Measurements from ENCODE around the gene FLII. TPM values are rescaled to one million over a fixed set of nuclear protein-coding genes. Genes with fewer than 3 reads are reported as not detected.

Gene FLII
- total RNA-seq, 1 donor from 2014 or later, result 183 TPM

DNA sequence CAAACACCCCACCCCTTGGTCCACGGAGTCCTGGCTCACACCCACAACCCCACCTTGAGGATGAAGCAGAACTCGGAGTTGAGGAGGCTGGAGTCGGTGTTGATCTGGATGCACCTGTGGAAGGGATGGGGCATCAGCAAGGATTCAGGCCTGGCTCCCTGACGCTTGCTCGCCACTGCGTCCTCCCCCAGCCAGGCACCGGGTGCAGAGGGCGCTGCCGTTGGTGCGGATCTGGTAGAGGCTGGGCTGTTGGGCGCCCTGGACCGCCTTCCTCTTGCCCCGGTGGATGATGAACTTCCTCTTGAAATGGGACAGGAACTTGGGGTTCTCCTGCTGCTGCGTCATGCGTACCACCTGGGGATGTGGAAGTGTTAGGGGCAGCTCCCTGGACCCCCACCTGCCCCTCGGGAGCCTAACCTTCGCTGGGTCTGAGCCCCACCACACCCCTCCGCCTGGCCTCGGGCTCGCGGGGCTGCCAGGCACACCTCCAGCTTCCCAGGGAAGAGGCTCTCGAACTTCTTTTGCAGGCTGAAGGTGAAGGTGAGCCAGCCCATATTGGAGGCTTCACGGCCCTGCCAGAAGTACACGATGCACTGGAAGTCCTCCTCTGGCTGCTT lies 12.3 kb downstream of the FLII start:
- peaks cover 2% of the 10 kb centered on the region for H3K27me3 Mint-ChIP-seq (ENCODE audit: low read depth)

DNA sequence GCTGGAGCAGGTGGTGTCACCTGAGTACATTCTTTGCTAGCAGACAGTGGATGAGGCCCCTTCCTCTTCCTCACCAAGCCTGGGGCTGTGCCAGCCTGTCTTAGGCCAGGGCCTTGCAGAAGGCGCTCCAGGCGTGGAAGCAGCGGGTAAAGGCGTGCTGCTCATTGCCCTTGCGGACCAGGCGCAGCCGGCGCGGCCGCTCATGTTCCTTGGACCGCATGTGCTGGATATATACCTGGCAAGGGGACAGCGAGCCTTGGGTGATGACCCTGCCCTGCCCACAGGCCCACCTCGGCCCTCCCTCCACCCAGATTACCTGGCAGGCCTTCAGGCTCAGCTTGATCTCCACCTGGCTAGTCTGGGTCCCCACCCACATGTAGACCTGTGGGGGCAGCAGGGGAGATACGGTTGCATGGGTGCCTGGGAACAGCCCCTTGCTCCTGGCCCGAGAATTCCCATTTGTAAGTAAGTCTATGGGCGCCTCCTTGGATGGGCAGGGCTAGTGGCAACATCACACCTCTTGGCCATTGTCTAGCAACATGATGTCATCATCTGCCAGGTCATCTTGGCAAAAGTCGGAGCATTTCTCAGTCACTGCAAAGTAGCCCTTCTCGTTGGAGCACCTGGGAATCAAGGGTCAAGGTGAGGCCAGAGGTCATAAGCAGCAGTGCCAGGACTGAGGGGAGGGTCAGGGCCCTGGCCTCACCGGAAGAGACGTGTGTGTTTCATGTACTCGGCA lies 13.3 kb downstream of the FLII start:
- Mint-ChIP-seq H3K4me3 (no peak overlapping the region), H3K27ac (ENCODE audit: unreplicated experiment) (no peak overlapping the region), H3K4me1 (peaks cover 4% of the 10 kb centered on the region), H3K27me3 (ENCODE audit: low read depth) (peaks cover 2% of the 10 kb centered on the region), H3K9me3 (no peaks in the 10 kb centered on the region), H3K36me3 (ENCODE audit: low read depth) (peaks cover 2% of the 10 kb centered on the region)
- no peak for DNase-seq (ENCODE audit: low read depth, low spot score)
- TF ChIP-seq, protein P1, sequence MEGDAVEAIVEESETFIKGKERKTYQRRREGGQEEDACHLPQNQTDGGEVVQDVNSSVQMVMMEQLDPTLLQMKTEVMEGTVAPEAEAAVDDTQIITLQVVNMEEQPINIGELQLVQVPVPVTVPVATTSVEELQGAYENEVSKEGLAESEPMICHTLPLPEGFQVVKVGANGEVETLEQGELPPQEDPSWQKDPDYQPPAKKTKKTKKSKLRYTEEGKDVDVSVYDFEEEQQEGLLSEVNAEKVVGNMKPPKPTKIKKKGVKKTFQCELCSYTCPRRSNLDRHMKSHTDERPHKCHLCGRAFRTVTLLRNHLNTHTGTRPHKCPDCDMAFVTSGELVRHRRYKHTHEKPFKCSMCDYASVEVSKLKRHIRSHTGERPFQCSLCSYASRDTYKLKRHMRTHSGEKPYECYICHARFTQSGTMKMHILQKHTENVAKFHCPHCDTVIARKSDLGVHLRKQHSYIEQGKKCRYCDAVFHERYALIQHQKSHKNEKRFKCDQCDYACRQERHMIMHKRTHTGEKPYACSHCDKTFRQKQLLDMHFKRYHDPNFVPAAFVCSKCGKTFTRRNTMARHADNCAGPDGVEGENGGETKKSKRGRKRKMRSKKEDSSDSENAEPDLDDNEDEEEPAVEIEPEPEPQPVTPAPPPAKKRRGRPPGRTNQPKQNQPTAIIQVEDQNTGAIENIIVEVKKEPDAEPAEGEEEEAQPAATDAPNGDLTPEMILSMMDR (conservative IDR thresholded peaks at IDR 0.05), result no peak

More for the DNA sequence above, 12.3 kb downstream of the FLII start:
- Mint-ChIP-seq H3K36me3 (ENCODE audit: low read depth) (peaks cover 2% of the 10 kb centered on the region), H3K4me3 (no peak overlapping the region), H3K4me1 (peaks cover 4% of the 10 kb centered on the region), H3K27ac (ENCODE audit: unreplicated experiment) (no peak overlapping the region), H3K9me3 (no peaks in the 10 kb centered on the region)
- TF ChIP-seq, protein P1 (conservative IDR thresholded peaks at IDR 0.05), result no peak
- no peak for DNase-seq (ENCODE audit: low read depth, low spot score)

DNA sequence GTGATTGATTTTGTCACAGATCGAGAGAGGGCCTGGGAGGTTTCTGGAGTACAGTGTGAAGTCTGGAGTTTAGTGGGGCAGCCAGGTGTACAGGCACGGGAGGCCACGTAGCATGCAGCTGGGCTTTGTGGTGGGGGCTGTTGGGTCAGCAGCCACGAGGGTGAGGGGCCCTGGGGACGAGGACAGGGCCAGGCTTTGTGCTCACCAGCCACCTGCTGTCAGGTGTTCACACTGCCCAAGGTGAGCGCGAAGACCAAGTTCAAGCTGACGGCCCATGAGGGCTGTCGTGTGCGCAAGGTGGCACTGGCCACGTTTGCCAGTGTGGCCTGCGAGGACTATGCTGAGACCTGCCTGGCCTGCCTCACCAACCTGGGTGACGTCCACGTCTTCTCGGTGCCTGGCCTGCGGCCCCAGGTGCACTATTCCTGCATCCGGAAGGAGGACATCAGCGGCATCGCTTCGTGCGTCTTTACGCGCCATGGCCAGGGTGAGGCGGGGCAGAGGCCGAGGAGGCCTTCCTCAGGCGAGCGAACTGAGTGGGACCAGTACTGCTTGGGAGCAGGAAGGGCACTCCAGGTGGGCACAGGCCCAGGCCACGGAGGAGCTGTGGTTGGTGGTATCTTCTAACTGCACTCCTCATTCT lies 17.2 kb downstream of the FLII start:
- Mint-ChIP-seq H3K4me1 (no peaks in the 10 kb centered on the region), H3K4me3 (no peak overlapping the region), H3K36me3 (ENCODE audit: low read depth) (peaks cover 3% of the 10 kb centered on the region), H3K27me3 (ENCODE audit: low read depth) (no peaks in the 10 kb centered on the region), H3K9me3 (no peaks in the 10 kb centered on the region), H3K27ac (ENCODE audit: unreplicated experiment) (no peak overlapping the region)
- TF ChIP-seq, protein P1 (conservative IDR thresholded peaks at IDR 0.05), result no peak
- no peak for DNase-seq (ENCODE audit: low read depth, low spot score)

DNA sequence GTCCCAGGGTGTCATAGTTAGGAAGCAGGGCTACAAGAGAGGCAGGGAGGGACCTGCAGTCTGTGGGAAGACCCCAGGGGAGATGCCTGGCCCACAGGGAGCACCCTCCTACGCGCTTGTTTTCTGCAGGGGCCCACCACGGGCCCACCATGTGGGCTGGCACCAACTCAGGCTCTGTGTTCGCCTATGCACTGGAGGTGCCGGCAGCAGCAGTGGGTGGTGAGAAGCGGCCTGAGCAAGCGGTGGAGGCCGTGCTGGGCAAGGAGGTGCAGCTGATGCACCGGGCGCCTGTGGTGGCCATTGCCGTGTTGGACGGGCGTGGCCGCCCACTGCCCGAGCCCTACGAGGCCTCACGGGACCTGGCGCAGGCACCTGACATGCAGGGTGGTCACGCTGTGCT lies 18.1 kb downstream of the FLII start:
- no peaks in the 10 kb centered on the region for H3K9me3 Mint-ChIP-seq
- no peaks in the 10 kb centered on the region for H3K4me1 Mint-ChIP-seq
- DNase-seq (ENCODE audit: low read depth, low spot score), result no peak
- H3K27ac Mint-ChIP-seq (ENCODE audit: unreplicated experiment), result no peak overlapping the region
- H3K4me3 Mint-ChIP-seq, result no peak overlapping the region
- H3K36me3 Mint-ChIP-seq (ENCODE audit: low read depth), result peaks cover 3% of the 10 kb centered on the region
- no peaks in the 10 kb centered on the region for H3K27me3 Mint-ChIP-seq (ENCODE audit: low read depth)
- TF ChIP-seq, protein P1 (conservative IDR thresholded peaks at IDR 0.05), result no peak

DNA sequence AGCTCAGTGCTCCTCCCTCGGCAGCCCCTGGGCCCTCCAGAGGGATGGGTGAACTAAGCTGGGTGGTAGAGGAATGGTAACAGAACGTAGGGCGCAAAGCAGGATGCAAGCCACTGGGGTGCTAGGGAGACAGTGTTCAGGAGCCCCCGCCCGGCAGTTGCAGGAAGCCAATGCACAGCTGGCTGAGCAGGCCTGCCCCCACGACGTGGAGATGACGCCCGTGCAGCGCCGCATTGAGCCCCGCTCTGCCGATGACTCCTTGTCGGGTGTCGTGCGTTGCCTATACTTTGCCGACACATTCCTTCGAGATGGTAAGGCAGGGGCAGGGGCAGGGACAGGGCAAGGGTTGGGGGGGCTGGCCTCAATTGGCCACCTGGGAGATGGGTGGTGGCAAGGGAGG lies 20.2 kb downstream of the FLII start:
- peaks cover 3% of the 10 kb centered on the region for H3K36me3 Mint-ChIP-seq (ENCODE audit: low read depth)
- no peaks in the 10 kb centered on the region for H3K4me1 Mint-ChIP-seq

More for the DNA sequence above, 20.2 kb downstream of the FLII start:
- TF ChIP-seq, protein P1 (conservative IDR thresholded peaks at IDR 0.05), result no peak
- Mint-ChIP-seq H3K4me3 (no peak overlapping the region), H3K27ac (ENCODE audit: unreplicated experiment) (no peak overlapping the region), H3K27me3 (ENCODE audit: low read depth) (no peaks in the 10 kb centered on the region), H3K9me3 (no peaks in the 10 kb centered on the region)
- no peak for DNase-seq (ENCODE audit: low read depth, low spot score)
